ENCODE data around the gene KDM1A.

The KDM1A gene

GRCh38 chr1:23098463-23099170 is 79.3 kb downstream of the KDM1A start:
- TF ChIP-seq CTCF (IDR thresholded peaks at IDR 0.05; ENCODE audit: low read depth, low read length), result peak; percentile 82
- H3K4me3 ChIP-seq (ENCODE audit: low read depth, low read length), result no peak overlapping the region
- peak; percentile 49 for DNase-seq
- H3K9me3 ChIP-seq, result no peaks in the 10 kb centered on the region
- H3K36me3 ChIP-seq, result no peaks in the 10 kb centered on the region
- no peaks in the 10 kb centered on the region for H3K27me3 ChIP-seq
- H3K4me1 ChIP-seq, result no peaks in the 10 kb centered on the region

GRCh38 chr1:23099171-23099536 is 79.9 kb downstream of the KDM1A start:
- H3K4me3 ChIP-seq (ENCODE audit: low read depth, low read length), result no peak overlapping the region
- no peak for DNase-seq
- H3K9me3 ChIP-seq, result no peaks in the 10 kb centered on the region
- H3K36me3 ChIP-seq, result no peaks in the 10 kb centered on the region
- no peaks in the 10 kb centered on the region for H3K27me3 ChIP-seq
- no peaks in the 10 kb centered on the region for H3K4me1 ChIP-seq
- TF ChIP-seq CTCF (IDR thresholded peaks at IDR 0.05; ENCODE audit: low read depth, low read length), result no peak

- Histone ChIP-seq H3K36me3 (no peaks in the 10 kb centered on the region), H3K27me3 (no peaks in the 10 kb centered on the region), H3K9me3 (no peaks in the 10 kb centered on the region), H3K4me3 (ENCODE audit: low read depth, low read length) (no peak overlapping the region), H3K4me1 (no peaks in the 10 kb centered on the region)
- no peak for DNase-seq
- TF ChIP-seq CTCF (IDR thresholded peaks at IDR 0.05; ENCODE audit: low read depth, low read length), result no peak
These were observed 80.9 kb downstream of the KDM1A start for GRCh38 chr1:23100074-23100748.

- TF ChIP-seq CTCF (IDR thresholded peaks at IDR 0.05; ENCODE audit: low read depth, low read length), result no peak
- Histone ChIP-seq H3K9me3 (no peaks in the 10 kb centered on the region), H3K4me3 (ENCODE audit: low read depth, low read length) (no peak overlapping the region), H3K4me1 (no peaks in the 10 kb centered on the region), H3K27me3 (no peaks in the 10 kb centered on the region), H3K36me3 (no peaks in the 10 kb centered on the region)
- DNase-seq, result no peak
These were observed 82.0 kb downstream of the KDM1A start for GRCh38 chr1:23101101-23101827.

GRCh38 chr1:23101887-23102286 is 82.6 kb downstream of the KDM1A start:
- DNase-seq, result no peak
- Histone ChIP-seq H3K9me3 (no peaks in the 10 kb centered on the region), H3K36me3 (no peaks in the 10 kb centered on the region), H3K4me1 (no peaks in the 10 kb centered on the region), H3K27me3 (no peaks in the 10 kb centered on the region), H3K4me3 (ENCODE audit: low read depth, low read length) (no peak overlapping the region)
- TF ChIP-seq CTCF (IDR thresholded peaks at IDR 0.05; ENCODE audit: low read depth, low read length), result no peak

GRCh38 chr1:23102289-23102688 is 83.0 kb downstream of the KDM1A start:
- H3K4me3 ChIP-seq (ENCODE audit: low read depth, low read length), result no peak overlapping the region
- DNase-seq, result no peak
- no peaks in the 10 kb centered on the region for H3K36me3 ChIP-seq
- no peak for TF ChIP-seq CTCF (IDR thresholded peaks at IDR 0.05; ENCODE audit: low read depth, low read length)
- H3K9me3 ChIP-seq, result no peaks in the 10 kb centered on the region
- H3K4me1 ChIP-seq, result no peaks in the 10 kb centered on the region
- no peaks in the 10 kb centered on the region for H3K27me3 ChIP-seq
